GM18951 (cell line): ENCODE data around the gene GTF2IRD1.

Experiments
- POLR2A ChIP-seq: IDR thresholded peaks from 4 replicates; pipeline ENCODE4 v1.6.1; 2011; ENCODE audit warnings: mild to moderate bottlenecking; ENCODE audit not compliant: insufficient read length, insufficient read depth; ENCODE audit errors: extremely low read depth
- in situ Hi-C: fragments of 300-500 bp; cut with MboI; formaldehyde crosslinking; loops from one replicate; pipeline ENCODE4 v1.12.0; 2022; ENCODE audit warnings: low sequenced_read_pairs, mixed read lengths, inconsistent platforms; ENCODE audit not compliant: unreplicated experiment

The GTF2IRD1 gene

GRCh38 chr7:74449144-74449543, 4.6 kb upstream of the GTF2IRD1 start:
- no peak for TF ChIP-seq POLR2A
- in situ Hi-C loops = loop anchor here (10.0 to 25.0 kb wide), 3 partner anchors 126 to 613 kb away; partner anchors contain the start of gene RCC1L

- in situ Hi-C loops = loop anchor here (10.0 to 25.0 kb wide), 3 partner anchors 125 to 612 kb away; partner anchors contain the start of gene RCC1L
- TF ChIP-seq POLR2A = no peak
Measured at GRCh38 chr7:74449809-74450397, 3.8 kb upstream of the GTF2IRD1 start.

GRCh38 chr7:74452748-74453321, 871 bp upstream of the GTF2IRD1 start:
- in situ Hi-C loops = no loop called here
- TF ChIP-seq POLR2A = no peak

- in situ Hi-C loops = no loop called here
- TF ChIP-seq POLR2A = no peak
Measured at GRCh38 chr7:74454021-74454924, 567 bp downstream of the GTF2IRD1 start.

GRCh38 chr7:74454925-74455288, 1.2 kb downstream of the GTF2IRD1 start:
- in situ Hi-C loops = no loop called here
- no peak for TF ChIP-seq POLR2A

GRCh38 chr7:74455291-74455804, 1.6 kb downstream of the GTF2IRD1 start:
- in situ Hi-C loops = no loop called here
- no peak for TF ChIP-seq POLR2A

GRCh38 chr7:74455928-74456327, 2.2 kb downstream of the GTF2IRD1 start:
- TF ChIP-seq POLR2A = no peak
- in situ Hi-C loops = no loop called here

- in situ Hi-C loops = no loop called here
- TF ChIP-seq POLR2A = no peak
Measured at GRCh38 chr7:74457007-74457406, 3.3 kb downstream of the GTF2IRD1 start.

- in situ Hi-C loops = no loop called here
- no peak for TF ChIP-seq POLR2A
Measured at GRCh38 chr7:74461970-74462706, 8.4 kb downstream of the GTF2IRD1 start.

GRCh38 chr7:74462707-74463100, 9.0 kb downstream of the GTF2IRD1 start:
- in situ Hi-C loops = no loop called here
- TF ChIP-seq POLR2A = no peak

GRCh38 chr7:74464931-74465886, 11.5 kb downstream of the GTF2IRD1 start:
- in situ Hi-C loops = no loop called here
- TF ChIP-seq POLR2A = no peak

GRCh38 chr7:74466196-74466813, 12.6 kb downstream of the GTF2IRD1 start:
- in situ Hi-C loops = no loop called here
- TF ChIP-seq POLR2A = no peak

GRCh38 chr7:74467876-74468275, 14.2 kb downstream of the GTF2IRD1 start:
- in situ Hi-C loops = no loop called here
- no peak for TF ChIP-seq POLR2A
